Thyroid gland (tissue), 4 donors: ENCODE data around the gene BAZ1B. TPM values are rescaled to one million over a fixed set of nuclear protein-coding genes. Genes with fewer than 3 reads are reported as not detected.
A peak's percentile ranks its signal among the peaks of the same experiment; 100 is the strongest.

Source experiments
- DNase-seq, 2 donors: peaks; one replicate each; pipeline ENCODE4 v3.0.0-alpha.2; 2019
- H3K27ac ChIP-seq, 3 donors: fragments of 200-600 bp; sonication (generic); 1 replicate in 2 of 3; 2 replicates in 1 of 3; pipeline ENCODE4 v1.5.1; 2016 to 2019; ENCODE audit warnings: mild to moderate bottlenecking in 1 of 3, moderate library complexity in 1 of 3
- H3K27me3 ChIP-seq: fragments of 200-600 bp; sonication (generic); one replicate; pipeline ENCODE4 v1.5.1; 2019
- H3K36me3 ChIP-seq, 2 donors: fragments of 200-600 bp; sonication (generic); one replicate each; pipeline ENCODE4 v1.5.1; 2016 to 2019
- H3K4me1 ChIP-seq, 2 donors: fragments of 200-600 bp; sonication (generic); one replicate each; pipeline ENCODE4 v1.5.1; 2017 to 2019
- H3K4me3 ChIP-seq, 3 donors: fragments of 200-600 bp; sonication (generic); replicated peaks in 1 of 3; 1 replicate in 2 of 3; 2 replicates in 1 of 3; pipeline ENCODE4 v1.5.1; 2016; ENCODE audit warnings: mild to moderate bottlenecking in 1 of 3
- H3K9me3 ChIP-seq: fragments of 200-600 bp; sonication (generic); one replicate; pipeline ENCODE4 v1.5.1; 2017
- CTCF ChIP-seq, 6 experiments: fragments of 200-600 bp in 3 of 6; fragments of 450-650 bp in 3 of 6; sonication (generic) in 3 of 6; IDR thresholded peaks; one replicate each; pipeline ENCODE4 v1.5.1; 2016 to 2019; ENCODE audit warnings: antibody characterized with exemption in 6 of 6, mild to moderate bottlenecking in 2 of 6, inconsistent platforms in 1 of 6, moderate library complexity in 1 of 6
- POLR2A ChIP-seq, 2 donors: fragments of 450-650 bp; IDR thresholded peaks; one replicate each; pipeline ENCODE4 v1.6.1; 2017; ENCODE audit warnings: antibody characterized with exemption in 2 of 2, mild to moderate bottlenecking in 2 of 2, moderate library complexity in 1 of 2
- WGBS, 2 donors: methylation state at CpG; one replicate each; pipeline ENCODE4 v1.1.5; 2017; 5-methylcytosine and 5-hydroxymethylcytosine counted together
- intact Hi-C: fragments of 100-400 bp; cut with DNase I; formaldehyde crosslinking; loops from one replicate; pipeline ENCODE4 v1.15.1; 2023
- total RNA-seq, 4 donors: library from RNA; depleted of rRNA; stranded (reverse); fragments of >200 nt; gene quantifications; one replicate each; pipeline ENCODE4 v1.2.3, GENCODE V29; 2016

BAZ1B gene
- total RNA-seq, 4 donors from 2014 or later = 52.8 to 69.0 (median 55.1) TPM

- Histone ChIP-seq H3K9me3 (no peaks in the 10 kb centered on the region), H3K36me3 (peaks cover 62% of the 10 kb centered on the region in 2 donors), H3K27ac (no peak overlapping the region), H3K4me3 (no peak overlapping the region), H3K27me3 (no peaks in the 10 kb centered on the region), H3K4me1 (no peaks in the 10 kb centered on the region)
- intact Hi-C loops = no loop called here
- WGBS, 2 donors = 61 to 62% methylated on average over 5 of the region's 5 CpGs
- DNase-seq = no peak
- peak; percentile 96 to 99 (median 97) for TF ChIP-seq CTCF (IDR thresholded peaks at IDR 0.05)
- no peak for TF ChIP-seq POLR2A (IDR thresholded peaks at IDR 0.05)
Measured at GRCh38 chr7:73451780-73452398, 70.2 kb downstream of the BAZ1B start.

- WGBS, 2 donors = 92 to 95% methylated on average over 5 of the region's 5 CpGs
- no peak for DNase-seq
- no peaks in the 10 kb centered on the region for H3K9me3 ChIP-seq
Measured at GRCh38 chr7:73449422-73449821, 72.7 kb downstream of the BAZ1B start.

GRCh38 chr7:73448609-73449008, 73.5 kb downstream of the BAZ1B start:
- DNase-seq = no peak
- Histone ChIP-seq H3K4me3 (no peak overlapping the region), H3K9me3 (no peaks in the 10 kb centered on the region), H3K27me3 (no peaks in the 10 kb centered on the region), H3K4me1 (no peaks in the 10 kb centered on the region), H3K36me3 (peaks cover 73 to 75% of the 10 kb centered on the region in 2 donors), H3K27ac (no peak overlapping the region)
- intact Hi-C loops = no loop called here
- WGBS, 2 donors = 94 to 95% methylated on average over 4 of the region's 4 CpGs
- TF ChIP-seq CTCF (IDR thresholded peaks at IDR 0.05) (no peak), POLR2A (IDR thresholded peaks at IDR 0.05) (no peak)

More at GRCh38 chr7:73449422-73449821, 72.7 kb downstream of the BAZ1B start:
- intact Hi-C loops = no loop called here
- H3K27me3 ChIP-seq = no peaks in the 10 kb centered on the region
- no peak overlapping the region for H3K27ac ChIP-seq
- H3K4me3 ChIP-seq = no peak overlapping the region
- TF ChIP-seq CTCF (IDR thresholded peaks at IDR 0.05) (no peak), POLR2A (IDR thresholded peaks at IDR 0.05) (no peak)
- H3K36me3 ChIP-seq = peaks cover 65 to 68% of the 10 kb centered on the region in 2 donors
- H3K4me1 ChIP-seq = no peaks in the 10 kb centered on the region

GRCh38 chr7:73447121-73447733, 74.9 kb downstream of the BAZ1B start:
- Histone ChIP-seq H3K36me3 (peaks cover 87 to 88% of the 10 kb centered on the region in 2 donors), H3K4me3 (no peak overlapping the region), H3K27me3 (no peaks in the 10 kb centered on the region), H3K27ac (no peak overlapping the region), H3K9me3 (no peaks in the 10 kb centered on the region), H3K4me1 (no peaks in the 10 kb centered on the region)
- DNase-seq = no peak
- intact Hi-C loops = no loop called here
- TF ChIP-seq POLR2A (IDR thresholded peaks at IDR 0.05) (no peak), CTCF (IDR thresholded peaks at IDR 0.05) (no peak)
- WGBS, 2 donors = 97% methylated on average over 5 of the region's 5 CpGs

- intact Hi-C loops = no loop called here
- DNase-seq = no peak
- no peaks in the 10 kb centered on the region for H3K4me1 ChIP-seq
- no peak overlapping the region for H3K27ac ChIP-seq
- no peaks in the 10 kb centered on the region for H3K27me3 ChIP-seq
- WGBS, 2 donors = 78 to 90% methylated on average over 4 of the region's 4 CpGs
- peaks cover 92 to 93% of the 10 kb centered on the region in 2 donors for H3K36me3 ChIP-seq
- TF ChIP-seq POLR2A (IDR thresholded peaks at IDR 0.05) (no peak), CTCF (IDR thresholded peaks at IDR 0.05) (no peak)
- no peaks in the 10 kb centered on the region for H3K9me3 ChIP-seq
- H3K4me3 ChIP-seq = no peak overlapping the region
Measured at GRCh38 chr7:73446682-73447081, 75.4 kb downstream of the BAZ1B start.
